HG03378 (cell line): Measurements from ENCODE around the gene FZD1.

Experiments used
- ATAC-seq: cut with Tn5 transposase; IDR thresholded peaks from one replicate; pipeline ENCODE4 v1.9.1; 2021; ENCODE audit warnings: mild to moderate bottlenecking, moderate library complexity; ENCODE audit not compliant: unreplicated experiment

Gene FZD1

GRCh38 chr7:91264924-91265681 is 870 bp downstream of the FZD1 start:
- ATAC-seq = peak; percentile 36

- no peak for ATAC-seq
These were observed 1.4 kb downstream of the FZD1 start for GRCh38 chr7:91265693-91266066.

- no peak for ATAC-seq
These were observed 1.9 kb downstream of the FZD1 start for GRCh38 chr7:91266067-91266688.

- no peak for ATAC-seq
These were observed 2.5 kb downstream of the FZD1 start for GRCh38 chr7:91266689-91267090.

GRCh38 chr7:91267171-91267955 is 3.1 kb downstream of the FZD1 start:
- no peak for ATAC-seq

GRCh38 chr7:91270372-91270771 is 6.1 kb downstream of the FZD1 start:
- no peak for ATAC-seq

- ATAC-seq = peak; percentile 96
These were observed 12.7 kb downstream of the FZD1 start for GRCh38 chr7:91276909-91277308.

- peak; percentile 39 for ATAC-seq
These were observed 16.0 kb downstream of the FZD1 start for GRCh38 chr7:91280185-91280584.

- ATAC-seq = no peak
These were observed 16.4 kb downstream of the FZD1 start for GRCh38 chr7:91280604-91281003.

- ATAC-seq = no peak
These were observed 21.6 kb downstream of the FZD1 start for GRCh38 chr7:91285696-91286355.

- no peak for ATAC-seq
These were observed 22.2 kb downstream of the FZD1 start for GRCh38 chr7:91286432-91286831.

- no peak for ATAC-seq
These were observed 23.3 kb downstream of the FZD1 start for GRCh38 chr7:91287371-91288084.

GRCh38 chr7:91288208-91288824 is 24.1 kb downstream of the FZD1 start:
- ATAC-seq = no peak

- no peak for ATAC-seq
These were observed 25.5 kb downstream of the FZD1 start for GRCh38 chr7:91289633-91290254.

- ATAC-seq = no peak
These were observed 27.1 kb downstream of the FZD1 start for GRCh38 chr7:91291302-91291701.

- ATAC-seq = no peak
These were observed 27.7 kb downstream of the FZD1 start for GRCh38 chr7:91291902-91292301.

- no peak for ATAC-seq
These were observed 28.3 kb downstream of the FZD1 start for GRCh38 chr7:91292506-91292905.

GRCh38 chr7:91293136-91293535 is 28.9 kb downstream of the FZD1 start:
- no peak for ATAC-seq

GRCh38 chr7:91293840-91294239 is 29.6 kb downstream of the FZD1 start:
- ATAC-seq = no peak
